ENCODE results near the gene HSPB6. TPM values are rescaled to one million over a fixed set of nuclear protein-coding genes. Genes with fewer than 3 reads are reported as not detected.

The HSPB6 gene
- total RNA-seq, 2 experiments from 2014 or later, result 0.48 TPM; not detected in 1

GRCh38 chr19:35767288-35768081, 10.7 kb upstream of the HSPB6 start:
- ChIA-PET CTCF (no interaction called here), POLR2A (no interaction called here)
- H3K9me3 Mint-ChIP-seq, result no peaks in the 10 kb centered on the region
- no peak overlapping the region for H3K4me3 Mint-ChIP-seq
- H3K27me3 Mint-ChIP-seq, result no peaks in the 10 kb centered on the region
- no peak overlapping the region for H3K27ac Mint-ChIP-seq
- no peak for DNase-seq
- no peaks in the 10 kb centered on the region for H3K4me1 Mint-ChIP-seq
- peaks cover 25% of the 10 kb centered on the region for H3K36me3 Mint-ChIP-seq (ENCODE audit: low read depth)

GRCh38 chr19:35766571-35767104, 9.8 kb upstream of the HSPB6 start:
- POLR2A ChIA-PET, result no interaction called here
- Mint-ChIP-seq H3K27ac (no peak overlapping the region), H3K27me3 (no peaks in the 10 kb centered on the region), H3K4me3 (no peak overlapping the region), H3K36me3 (ENCODE audit: low read depth) (peaks cover 30% of the 10 kb centered on the region), H3K4me1 (no peaks in the 10 kb centered on the region), H3K9me3 (no peaks in the 10 kb centered on the region)
- DNase-seq, result no peak
- CTCF ChIA-PET, result no interaction called here

GRCh38 chr19:35764432-35765315, 7.8 kb upstream of the HSPB6 start:
- Mint-ChIP-seq H3K27me3 (no peaks in the 10 kb centered on the region), H3K36me3 (ENCODE audit: low read depth) (peaks cover 40% of the 10 kb centered on the region), H3K4me1 (peaks cover 5% of the 10 kb centered on the region), H3K27ac (no peak overlapping the region), H3K9me3 (no peaks in the 10 kb centered on the region), H3K4me3 (no peak overlapping the region)
- DNase-seq, result no peak
- ChIA-PET POLR2A (interaction anchor here (1.9 kb wide), 1 partner anchor 16 kb away, joined by 5 read pairs; the partner anchor contains the start of gene LIN37), CTCF (no interaction called here)

GRCh38 chr19:35760711-35761349, 4.0 kb upstream of the HSPB6 start:
- CTCF ChIA-PET, result interaction anchor here (0.6 kb wide), 1 partner anchor 56 kb away, joined by 3 read pairs; no protein-coding TSS in a partner anchor
- Mint-ChIP-seq H3K9me3 (no peaks in the 10 kb centered on the region), H3K36me3 (ENCODE audit: low read depth) (peaks cover 38% of the 10 kb centered on the region), H3K27ac (no peak overlapping the region), H3K4me1 (peaks cover 31% of the 10 kb centered on the region), H3K4me3 (no peak overlapping the region), H3K27me3 (no peaks in the 10 kb centered on the region)
- DNase-seq, result no peak
- POLR2A ChIA-PET, result interaction anchor here (0.9 to 2.6 kb wide), 3 partner anchors 13 to 21 kb away, joined by 3 to 9 read pairs (median 3); partner anchors contain the start of genes LIN37, PSENEN and U2AF1L4

- no peaks in the 10 kb centered on the region for H3K9me3 Mint-ChIP-seq
- no peak for DNase-seq
- H3K27ac Mint-ChIP-seq, result peak overlapping the region; percentile 21
- H3K36me3 Mint-ChIP-seq (ENCODE audit: low read depth), result peaks cover 35% of the 10 kb centered on the region
- CTCF ChIA-PET, result no interaction called here
- peaks cover 37% of the 10 kb centered on the region for H3K4me1 Mint-ChIP-seq
- POLR2A ChIA-PET, result interaction anchor here (0.6 kb wide), 1 partner anchor 15 kb away, joined by 3 read pairs; no protein-coding TSS in a partner anchor
- H3K4me3 Mint-ChIP-seq, result peak overlapping the region; percentile 66
- H3K27me3 Mint-ChIP-seq, result no peaks in the 10 kb centered on the region
Measured at GRCh38 chr19:35759697-35760096, 2.9 kb upstream of the HSPB6 start.

GRCh38 chr19:35757749-35758608, 1.1 kb upstream of the HSPB6 start, which contains the start of gene PROSER3:
TSS of gene PROSER3 (plus strand) at chr19:35758176. CDS start at chr19:35758216, 40 bp downstream.
- POLR2A ChIA-PET, result interaction anchor here (0.9 to 2.4 kb wide), 8 partner anchors 10 to 56 kb away, joined by 3 to 11 read pairs (median 4); partner anchors contain the start of genes IGFLR1, LIN37, PSENEN and U2AF1L4

GRCh38 chr19:35757231-35757748, 461 bp upstream of the HSPB6 start:
- Mint-ChIP-seq H3K4me1 (peaks cover 38% of the 10 kb centered on the region), H3K4me3 (peak overlapping the region; percentile 85), H3K27ac (peak overlapping the region; percentile 89), H3K36me3 (ENCODE audit: low read depth) (peaks cover 31% of the 10 kb centered on the region), H3K9me3 (no peaks in the 10 kb centered on the region), H3K27me3 (no peaks in the 10 kb centered on the region)
- DNase-seq, result peak; percentile 41
- ChIA-PET CTCF (interaction anchor here (0.9 to 1.6 kb wide), 3 partner anchors 9 to 174 kb away, joined by 3 to 6 read pairs (median 3); partner anchors contain the start of gene LIN37), POLR2A (interaction anchor here (0.9 to 2.4 kb wide), 6 partner anchors 9 to 55 kb away, joined by 3 to 11 read pairs (median 4); partner anchors contain the start of genes IGFLR1, LIN37, PSENEN and U2AF1L4)

More at GRCh38 chr19:35757749-35758608, 1.1 kb upstream of the HSPB6 start, which contains the start of gene PROSER3:
- CTCF ChIA-PET, result interaction anchor here (0.9 to 1.6 kb wide), 3 partner anchors 10 to 173 kb away, joined by 3 to 6 read pairs (median 3); partner anchors contain the start of gene LIN37
- Mint-ChIP-seq H3K27me3 (no peaks in the 10 kb centered on the region), H3K4me1 (peaks cover 38% of the 10 kb centered on the region), H3K4me3 (peak within 1 kb of the TSS; percentile 85), H3K9me3 (no peaks in the 10 kb centered on the region), H3K27ac (peak within 1 kb of the TSS; percentile 89), H3K36me3 (ENCODE audit: low read depth) (peaks cover 32% of the 10 kb centered on the region)
- DNase-seq, result peak; percentile 99

GRCh38 chr19:35755550-35756376, 1.1 kb downstream of the HSPB6 start:
- POLR2A ChIA-PET, result interaction anchor here (1.7 to 2.4 kb wide), 3 partner anchors 8 to 14 kb away, joined by 4 to 11 read pairs (median 11); partner anchors contain the start of genes IGFLR1, LIN37, PSENEN and U2AF1L4
- peak; percentile 62 for DNase-seq
- peaks cover 38% of the 10 kb centered on the region for H3K4me1 Mint-ChIP-seq
- no peaks in the 10 kb centered on the region for H3K27me3 Mint-ChIP-seq
- no peaks in the 10 kb centered on the region for H3K9me3 Mint-ChIP-seq
- CTCF ChIA-PET, result no interaction called here
- H3K36me3 Mint-ChIP-seq (ENCODE audit: low read depth), result peaks cover 23% of the 10 kb centered on the region
- no peak overlapping the region for H3K27ac Mint-ChIP-seq
- H3K4me3 Mint-ChIP-seq, result peak overlapping the region; percentile 38

- CTCF ChIA-PET, result no interaction called here
- Mint-ChIP-seq H3K4me1 (peaks cover 38% of the 10 kb centered on the region), H3K36me3 (ENCODE audit: low read depth) (peaks cover 17% of the 10 kb centered on the region), H3K4me3 (no peak overlapping the region), H3K27me3 (no peaks in the 10 kb centered on the region), H3K9me3 (no peaks in the 10 kb centered on the region), H3K27ac (peak overlapping the region; percentile 44)
- POLR2A ChIA-PET, result interaction anchor here (1.7 kb wide), 1 partner anchor 13 kb away, joined by 4 read pairs; the partner anchor contains the start of gene IGFLR1
- no peak for DNase-seq
Measured at GRCh38 chr19:35755131-35755549, 1.7 kb downstream of the HSPB6 start.

GRCh38 chr19:35754370-35755130, 2.3 kb downstream of the HSPB6 start:
- Mint-ChIP-seq H3K36me3 (ENCODE audit: low read depth) (peaks cover 12% of the 10 kb centered on the region), H3K9me3 (no peaks in the 10 kb centered on the region), H3K27ac (no peak overlapping the region), H3K4me3 (no peak overlapping the region), H3K27me3 (no peaks in the 10 kb centered on the region), H3K4me1 (peaks cover 39% of the 10 kb centered on the region)
- POLR2A ChIA-PET, result no interaction called here
- CTCF ChIA-PET, result no interaction called here
- no peak for DNase-seq

All from activated CD4-positive, alpha-beta memory T cell treated with anti-CD3 and anti-CD28 coated beads, Interleukin-2, amount 10 ng/mL, durations not matched to agents 7 days and 5 days (primary cell).